Measurements from ENCODE around the gene GALNT18.

DNA sequence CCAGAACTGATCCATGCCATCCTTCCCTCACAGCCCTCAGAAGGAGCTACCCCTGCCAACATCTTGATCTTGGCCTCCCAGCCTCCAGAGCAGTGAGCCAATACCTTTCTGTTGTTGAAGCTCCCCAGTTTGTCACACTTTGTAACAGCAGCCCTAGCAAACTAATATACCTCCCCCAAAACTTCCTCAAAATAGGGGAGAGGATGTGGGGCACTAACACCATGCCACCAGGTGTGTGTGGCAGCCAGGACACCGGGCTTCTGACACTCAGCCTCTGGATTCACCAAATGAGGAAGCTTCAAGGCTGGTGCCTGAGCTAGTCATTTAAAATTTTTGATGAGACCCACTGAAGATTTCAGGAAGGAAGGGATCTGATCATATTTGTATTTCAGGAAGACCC is 353.7 kb downstream of the GALNT18 start:
- TF ChIP-seq, protein P1, sequence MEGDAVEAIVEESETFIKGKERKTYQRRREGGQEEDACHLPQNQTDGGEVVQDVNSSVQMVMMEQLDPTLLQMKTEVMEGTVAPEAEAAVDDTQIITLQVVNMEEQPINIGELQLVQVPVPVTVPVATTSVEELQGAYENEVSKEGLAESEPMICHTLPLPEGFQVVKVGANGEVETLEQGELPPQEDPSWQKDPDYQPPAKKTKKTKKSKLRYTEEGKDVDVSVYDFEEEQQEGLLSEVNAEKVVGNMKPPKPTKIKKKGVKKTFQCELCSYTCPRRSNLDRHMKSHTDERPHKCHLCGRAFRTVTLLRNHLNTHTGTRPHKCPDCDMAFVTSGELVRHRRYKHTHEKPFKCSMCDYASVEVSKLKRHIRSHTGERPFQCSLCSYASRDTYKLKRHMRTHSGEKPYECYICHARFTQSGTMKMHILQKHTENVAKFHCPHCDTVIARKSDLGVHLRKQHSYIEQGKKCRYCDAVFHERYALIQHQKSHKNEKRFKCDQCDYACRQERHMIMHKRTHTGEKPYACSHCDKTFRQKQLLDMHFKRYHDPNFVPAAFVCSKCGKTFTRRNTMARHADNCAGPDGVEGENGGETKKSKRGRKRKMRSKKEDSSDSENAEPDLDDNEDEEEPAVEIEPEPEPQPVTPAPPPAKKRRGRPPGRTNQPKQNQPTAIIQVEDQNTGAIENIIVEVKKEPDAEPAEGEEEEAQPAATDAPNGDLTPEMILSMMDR (IDR thresholded peaks at IDR 0.05) = no peak
- no peak for TF ChIP-seq POLR2A (IDR thresholded peaks at IDR 0.05)

Measured in right lobe of liver (tissue), 4 donors.